Astrocyte (in vitro differentiated cells and primary cell): ENCODE measurements around the gene TUB. TPM values are rescaled to one million over a fixed set of nuclear protein-coding genes. Genes with fewer than 3 reads are reported as not detected.

ENCODE experiments used
- DNase-seq: peaks from one replicate; pipeline ENCODE4 v3.0.0-alpha.2; 2010; ENCODE audit warnings: low read depth
- FAIRE-seq: peaks from 2 replicates; lab custom pipeline; 2011; peaks lifted over from hg19 to GRCh38; lab: Jason Lieb, UNC
- H2AFZ ChIP-seq: 2 replicates; pipeline ENCODE4 v1.6.0; 2012; ENCODE audit warnings: low read depth, low read length, inconsistent platforms
- H3K27ac ChIP-seq: 2 replicates; pipeline ENCODE4 v1.5.1; 2011; ENCODE audit warnings: low read depth, low read length, inconsistent platforms
- H3K27me3 ChIP-seq: 2 replicates; pipeline ENCODE4 v1.6.0; 2011; ENCODE audit warnings: low read length, inconsistent platforms; ENCODE audit not compliant: insufficient read depth
- H3K36me3 ChIP-seq: 2 replicates; pipeline ENCODE4 v1.5.1; 2011; ENCODE audit warnings: low read length, inconsistent platforms; ENCODE audit not compliant: insufficient read depth
- H3K4me1 ChIP-seq: 2 replicates; pipeline ENCODE4 v1.5.1; 2011; ENCODE audit warnings: low read length, inconsistent platforms; ENCODE audit not compliant: insufficient read depth
- H3K4me2 ChIP-seq: 2 replicates; pipeline ENCODE4 v1.6.0; 2012; ENCODE audit warnings: low read length, inconsistent platforms
- H3K4me3 ChIP-seq: 2 replicates; pipeline ENCODE4 v1.5.1; 2011; ENCODE audit warnings: low read depth, mild to moderate bottlenecking, low read length, inconsistent platforms; ENCODE audit not compliant: insufficient read depth
- H3K79me2 ChIP-seq: 2 replicates; pipeline ENCODE4 v1.6.0; 2012; ENCODE audit warnings: mild to moderate bottlenecking, low read length, inconsistent platforms; ENCODE audit not compliant: insufficient read depth
- H3K9ac ChIP-seq: 2 replicates; pipeline ENCODE4 v1.6.0; 2012; ENCODE audit warnings: mild to moderate bottlenecking, low read length, inconsistent platforms
- H3K9me3 ChIP-seq: 2 replicates; pipeline ENCODE4 v1.5.1; 2012; ENCODE audit warnings: low read depth, mild to moderate bottlenecking, low read length, inconsistent platforms; ENCODE audit not compliant: insufficient read depth
- H4K20me1 ChIP-seq: 2 replicates; pipeline ENCODE4 v1.6.0; 2012; ENCODE audit warnings: low read length, inconsistent platforms; ENCODE audit not compliant: insufficient read depth
- H3K27ac Mint-ChIP-seq: one replicate; pipeline ENCODE4 v1.8.0; 2021; ENCODE audit warnings: mild to moderate bottlenecking, mixed read lengths; ENCODE audit not compliant: unreplicated experiment
- H3K27me3 Mint-ChIP-seq: one replicate; pipeline ENCODE4 v1.8.0; 2021; ENCODE audit warnings: low read depth, mixed read lengths; ENCODE audit not compliant: unreplicated experiment
- H3K36me3 Mint-ChIP-seq: one replicate; pipeline ENCODE4 v1.8.0; 2021; ENCODE audit warnings: low read depth, mixed read lengths; ENCODE audit not compliant: unreplicated experiment
- H3K4me1 Mint-ChIP-seq: one replicate; pipeline ENCODE4 v1.8.0; 2021; ENCODE audit warnings: low read depth, mixed read lengths; ENCODE audit not compliant: unreplicated experiment
- H3K4me3 Mint-ChIP-seq: one replicate; pipeline ENCODE4 v1.8.0; 2021; ENCODE audit warnings: mild to moderate bottlenecking, moderate library complexity, mixed read lengths; ENCODE audit not compliant: unreplicated experiment
- H3K9me3 Mint-ChIP-seq: one replicate; pipeline ENCODE4 v1.8.0; 2021; ENCODE audit warnings: mild to moderate bottlenecking, mixed read lengths; ENCODE audit not compliant: unreplicated experiment
- CTCF ChIP-seq: IDR thresholded peaks from 2 replicates; pipeline ENCODE4 v1.5.1; 2011; ENCODE audit warnings: low read depth, mild to moderate bottlenecking, inconsistent platforms, low read length, moderate library complexity; ENCODE audit not compliant: insufficient read depth
- EZH2 ChIP-seq: IDR thresholded peaks from 2 replicates; pipeline ENCODE4 v1.6.1; 2012; ENCODE audit warnings: mild to moderate bottlenecking, low read length, inconsistent platforms; ENCODE audit not compliant: insufficient read depth
- total RNA-seq: library from RNA; stranded (reverse); gene quantifications from 2 replicates; pipeline ENCODE4 v1.2.1, GENCODE V29; 2021

Gene TUB
- total RNA-seq, 1 donor from 2014 or later = 5.7 TPM

- Mint-ChIP-seq H3K4me3 (no peak overlapping the region), H3K27me3 (peaks cover 57% of the 10 kb centered on the region), H3K27ac (no peak overlapping the region), H3K36me3 (peaks cover 2% of the 10 kb centered on the region), H3K4me1 (peaks cover 20% of the 10 kb centered on the region), H3K9me3 (peaks cover 5% of the 10 kb centered on the region)
- peaks cover 63% of the 10 kb centered on the region for H4K20me1 ChIP-seq
- H3K36me3 ChIP-seq = no peaks in the 10 kb centered on the region
- H3K4me3 ChIP-seq = no peak overlapping the region
- H3K79me2 ChIP-seq = peaks cover 3% of the 10 kb centered on the region
- no peak for DNase-seq
- no peak overlapping the region for H3K4me2 ChIP-seq
- H2AFZ ChIP-seq = no peak overlapping the region
- H3K9ac ChIP-seq = no peak overlapping the region
- FAIRE-seq = no peak
- peaks cover 3% of the 10 kb centered on the region for H3K27me3 ChIP-seq
- TF ChIP-seq EZH2 (no peak), CTCF (no peak)
- H3K9me3 ChIP-seq = no peaks in the 10 kb centered on the region
- H3K4me1 ChIP-seq = peaks cover 8% of the 10 kb centered on the region
- no peak overlapping the region for H3K27ac ChIP-seq
Measured at GRCh38 chr11:8083871-8084281, 2.9 kb downstream of the TUB start.

GRCh38 chr11:8084352-8084751, 3.3 kb downstream of the TUB start:
- Histone ChIP-seq H3K4me3 (no peak overlapping the region), H3K27ac (no peak overlapping the region), H3K4me2 (no peak overlapping the region), H3K9me3 (no peaks in the 10 kb centered on the region), H4K20me1 (peaks cover 64% of the 10 kb centered on the region), H3K9ac (no peak overlapping the region), H3K36me3 (no peaks in the 10 kb centered on the region), H3K4me1 (peaks cover 8% of the 10 kb centered on the region), H3K79me2 (peaks cover 3% of the 10 kb centered on the region), H2AFZ (no peak overlapping the region), H3K27me3 (peaks cover 3% of the 10 kb centered on the region)
- peaks cover 20% of the 10 kb centered on the region for H3K4me1 Mint-ChIP-seq
- H3K9me3 Mint-ChIP-seq = peaks cover 5% of the 10 kb centered on the region
- TF ChIP-seq CTCF (no peak), EZH2 (no peak)
- no peak overlapping the region for H3K4me3 Mint-ChIP-seq
- FAIRE-seq (no peak), DNase-seq (no peak)
- peaks cover 54% of the 10 kb centered on the region for H3K27me3 Mint-ChIP-seq
- H3K27ac Mint-ChIP-seq = no peak overlapping the region
- peaks cover 2% of the 10 kb centered on the region for H3K36me3 Mint-ChIP-seq

- DNase-seq = no peak
- H3K4me2 ChIP-seq = no peak overlapping the region
- H3K4me1 ChIP-seq = peaks cover 8% of the 10 kb centered on the region
- H4K20me1 ChIP-seq = peaks cover 64% of the 10 kb centered on the region
- peaks cover 3% of the 10 kb centered on the region for H3K27me3 ChIP-seq
- peaks cover 2% of the 10 kb centered on the region for H3K9me3 Mint-ChIP-seq
- peaks cover 49% of the 10 kb centered on the region for H3K27me3 Mint-ChIP-seq
- no peak overlapping the region for H3K4me3 Mint-ChIP-seq
- FAIRE-seq = no peak
- peaks cover 2% of the 10 kb centered on the region for H3K36me3 Mint-ChIP-seq
- H3K79me2 ChIP-seq = peaks cover 3% of the 10 kb centered on the region
- no peak overlapping the region for H3K9ac ChIP-seq
- no peak overlapping the region for H3K4me3 ChIP-seq
- no peak overlapping the region for H3K27ac Mint-ChIP-seq
- no peak overlapping the region for H3K27ac ChIP-seq
- H2AFZ ChIP-seq = no peak overlapping the region
- no peaks in the 10 kb centered on the region for H3K9me3 ChIP-seq
- H3K4me1 Mint-ChIP-seq = peaks cover 20% of the 10 kb centered on the region
- H3K36me3 ChIP-seq = no peaks in the 10 kb centered on the region
- TF ChIP-seq EZH2 (no peak), CTCF (no peak)
Measured at GRCh38 chr11:8085011-8085645, 4.1 kb downstream of the TUB start.
